Measurements from ENCODE around the gene PRR29.

Gene PRR29

DNA sequence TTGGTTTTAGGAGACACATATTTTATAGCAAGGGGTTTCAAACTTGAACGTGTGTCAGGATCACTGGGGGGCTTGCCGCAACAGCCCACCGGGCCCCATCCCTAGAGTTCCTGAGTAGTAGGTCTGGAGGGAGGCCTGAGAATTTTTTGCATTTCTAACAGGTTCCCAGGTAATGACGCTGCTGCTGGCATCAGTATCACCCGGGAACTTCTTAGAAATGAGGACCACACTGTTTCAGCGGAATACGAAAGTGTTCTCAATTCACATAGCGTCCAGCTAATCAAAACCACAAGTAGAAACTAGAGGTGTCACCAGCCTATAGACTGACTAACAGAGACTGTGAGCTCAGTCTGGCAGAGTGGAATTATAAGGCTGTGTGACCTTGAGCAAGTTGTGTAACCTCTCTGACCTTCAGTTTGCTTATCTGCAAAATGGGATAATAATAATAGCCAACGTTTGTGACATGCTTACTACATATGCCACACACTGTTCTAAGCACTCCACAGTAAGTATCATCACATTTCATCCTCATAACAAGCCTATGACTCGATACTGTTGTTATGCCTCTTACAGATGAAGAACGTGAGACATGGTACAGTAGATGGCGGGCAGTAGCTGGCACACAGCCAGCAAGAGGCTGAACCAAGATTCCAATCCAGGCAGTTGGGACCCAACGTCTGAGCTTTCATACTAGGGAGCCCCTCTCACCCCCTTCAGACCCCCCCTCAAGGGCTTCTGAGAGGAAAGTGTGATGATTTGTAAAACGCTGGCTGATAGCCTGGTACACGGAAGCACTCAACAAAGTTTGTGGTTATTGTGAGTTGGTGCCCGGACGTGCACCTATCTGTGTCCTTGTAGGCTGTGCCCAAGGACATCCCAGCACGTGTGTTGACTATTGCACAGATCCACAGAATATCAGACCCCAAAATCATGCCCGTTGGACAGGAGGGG, 26.9 kb downstream of the PRR29 start:
- no peaks in the 10 kb centered on the region for H3K9me3 ChIP-seq (ENCODE audit: low read length)
- no peaks in the 10 kb centered on the region for H3K36me3 ChIP-seq (ENCODE audit: insufficient read depth, low read length)
- no peak overlapping the region for H3K4me3 ChIP-seq (ENCODE audit: low read depth in 1 of 2, low read length in 2 of 2)
- H3K27me3 ChIP-seq (ENCODE audit: control insufficient read depth in 1 of 2, insufficient read depth in 2 of 2, low read length in 2 of 2): no peaks in the 10 kb centered on the region
- H3K4me1 ChIP-seq (ENCODE audit: insufficient read depth, low read length): no peaks in the 10 kb centered on the region
- no peak overlapping the region for H3K9ac ChIP-seq (ENCODE audit: low read length)
- no peak overlapping the region for H3K27ac ChIP-seq (ENCODE audit: low read depth, low read length)

- H3K9ac ChIP-seq (ENCODE audit: low read length): no peak overlapping the region
- H3K4me3 ChIP-seq (ENCODE audit: low read depth in 1 of 2, low read length in 2 of 2): peak overlapping the region in 1 of 2 donors; percentile 8
- H3K36me3 ChIP-seq (ENCODE audit: insufficient read depth, low read length): no peaks in the 10 kb centered on the region
- H3K27ac ChIP-seq (ENCODE audit: low read depth, low read length): no peak overlapping the region
- no peaks in the 10 kb centered on the region for H3K4me1 ChIP-seq (ENCODE audit: insufficient read depth, low read length)
- H3K9me3 ChIP-seq (ENCODE audit: low read length): no peaks in the 10 kb centered on the region
- H3K27me3 ChIP-seq (ENCODE audit: control insufficient read depth in 1 of 2, insufficient read depth in 2 of 2, low read length in 2 of 2): no peaks in the 10 kb centered on the region
Observed at GRCh38 chr17:64025732-64026294, 27.7 kb downstream of the PRR29 start.

GRCh38 chr17:64028874-64029464, 30.8 kb downstream of the PRR29 start:
- Histone ChIP-seq H3K4me1 (ENCODE audit: insufficient read depth, low read length) (no peaks in the 10 kb centered on the region), H3K27ac (ENCODE audit: low read depth, low read length) (no peak overlapping the region), H3K27me3 (ENCODE audit: control insufficient read depth in 1 of 2, insufficient read depth in 2 of 2, low read length in 2 of 2) (no peaks in the 10 kb centered on the region), H3K9me3 (ENCODE audit: low read length) (no peaks in the 10 kb centered on the region), H3K9ac (ENCODE audit: low read length) (no peak overlapping the region), H3K36me3 (ENCODE audit: insufficient read depth, low read length) (no peaks in the 10 kb centered on the region), H3K4me3 (ENCODE audit: low read depth in 1 of 2, low read length in 2 of 2) (no peak overlapping the region)

DNA sequence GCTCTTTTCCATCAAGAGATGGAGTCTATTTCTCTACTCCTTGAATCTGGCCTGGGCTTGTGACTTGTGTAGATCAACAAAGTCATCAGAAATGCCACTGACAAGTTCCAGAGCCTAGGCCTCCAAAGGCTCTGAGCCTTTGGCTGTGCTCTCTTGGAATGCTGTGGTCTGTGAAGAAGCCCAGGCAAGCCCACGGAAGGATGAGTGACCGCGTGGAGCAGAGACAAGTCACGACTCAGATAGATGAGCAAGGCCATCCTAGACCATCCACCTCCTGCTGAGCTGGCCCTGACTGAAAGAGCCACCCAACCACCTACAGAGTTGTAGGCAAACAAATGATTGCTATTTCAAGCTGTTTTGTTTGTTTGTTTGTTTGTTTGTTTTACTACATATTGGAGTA, 33.9 kb downstream of the PRR29 start:
- Histone ChIP-seq H3K27me3 (ENCODE audit: control insufficient read depth in 1 of 2, insufficient read depth in 2 of 2, low read length in 2 of 2) (no peaks in the 10 kb centered on the region), H3K27ac (ENCODE audit: low read depth, low read length) (no peak overlapping the region), H3K4me3 (ENCODE audit: low read depth in 1 of 2, low read length in 2 of 2) (no peak overlapping the region)

GRCh38 chr17:64036198-64036922, 38.2 kb downstream of the PRR29 start:
- Histone ChIP-seq H3K36me3 (ENCODE audit: insufficient read depth, low read length) (no peaks in the 10 kb centered on the region), H3K4me3 (ENCODE audit: low read depth in 1 of 2, low read length in 2 of 2) (no peak overlapping the region), H3K27me3 (ENCODE audit: control insufficient read depth in 1 of 2, insufficient read depth in 2 of 2, low read length in 2 of 2) (no peaks in the 10 kb centered on the region), H3K27ac (ENCODE audit: low read depth, low read length) (no peak overlapping the region), H3K9ac (ENCODE audit: low read length) (no peak overlapping the region), H3K9me3 (ENCODE audit: low read length) (no peaks in the 10 kb centered on the region), H3K4me1 (ENCODE audit: insufficient read depth, low read length) (no peaks in the 10 kb centered on the region)

More for the DNA sequence above, 33.9 kb downstream of the PRR29 start:
- Histone ChIP-seq H3K36me3 (ENCODE audit: insufficient read depth, low read length) (no peaks in the 10 kb centered on the region), H3K9ac (ENCODE audit: low read length) (no peak overlapping the region), H3K9me3 (ENCODE audit: low read length) (no peaks in the 10 kb centered on the region), H3K4me1 (ENCODE audit: insufficient read depth, low read length) (no peaks in the 10 kb centered on the region)

DNA sequence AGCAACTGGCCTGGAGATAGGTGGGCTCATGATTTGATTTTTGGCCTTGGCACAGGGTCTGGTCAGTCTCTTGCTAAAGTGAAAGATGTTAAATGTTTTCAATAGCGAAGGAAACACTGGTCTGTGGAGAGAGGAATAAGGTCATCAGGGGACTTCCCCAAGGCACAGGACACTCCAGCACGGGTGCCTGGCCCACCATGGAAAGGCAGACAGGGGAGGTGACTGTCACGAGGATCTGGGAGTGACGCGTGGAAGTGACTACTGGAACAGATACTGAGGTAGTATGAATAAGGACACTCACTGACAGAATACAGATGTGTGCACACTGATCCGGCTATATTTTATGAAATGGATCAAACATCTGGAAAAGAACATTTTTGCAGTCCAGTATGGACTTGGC, 39.0 kb downstream of the PRR29 start:
- no peaks in the 10 kb centered on the region for H3K9me3 ChIP-seq (ENCODE audit: low read length)

GRCh38 chr17:64037802-64038201, 39.7 kb downstream of the PRR29 start:
- H3K9me3 ChIP-seq (ENCODE audit: low read length): no peaks in the 10 kb centered on the region
- H3K4me3 ChIP-seq (ENCODE audit: low read depth in 1 of 2, low read length in 2 of 2): no peak overlapping the region
- no peak overlapping the region for H3K9ac ChIP-seq (ENCODE audit: low read length)
- H3K36me3 ChIP-seq (ENCODE audit: insufficient read depth, low read length): no peaks in the 10 kb centered on the region
- H3K27me3 ChIP-seq (ENCODE audit: control insufficient read depth in 1 of 2, insufficient read depth in 2 of 2, low read length in 2 of 2): no peaks in the 10 kb centered on the region
- no peak overlapping the region for H3K27ac ChIP-seq (ENCODE audit: low read depth, low read length)
- no peaks in the 10 kb centered on the region for H3K4me1 ChIP-seq (ENCODE audit: insufficient read depth, low read length)

More for the DNA sequence above, 39.0 kb downstream of the PRR29 start:
- Histone ChIP-seq H3K36me3 (ENCODE audit: insufficient read depth, low read length) (no peaks in the 10 kb centered on the region), H3K4me1 (ENCODE audit: insufficient read depth, low read length) (no peaks in the 10 kb centered on the region), H3K4me3 (ENCODE audit: low read depth in 1 of 2, low read length in 2 of 2) (no peak overlapping the region), H3K27ac (ENCODE audit: low read depth, low read length) (no peak overlapping the region), H3K27me3 (ENCODE audit: control insufficient read depth in 1 of 2, insufficient read depth in 2 of 2, low read length in 2 of 2) (no peaks in the 10 kb centered on the region), H3K9ac (ENCODE audit: low read length) (no peak overlapping the region)

- H3K27me3 ChIP-seq (ENCODE audit: control insufficient read depth in 1 of 2, insufficient read depth in 2 of 2, low read length in 2 of 2): no peaks in the 10 kb centered on the region
- H3K4me1 ChIP-seq (ENCODE audit: insufficient read depth, low read length): no peaks in the 10 kb centered on the region
- no peak overlapping the region for H3K4me3 ChIP-seq (ENCODE audit: low read depth in 1 of 2, low read length in 2 of 2)
- H3K9ac ChIP-seq (ENCODE audit: low read length): no peak overlapping the region
- H3K27ac ChIP-seq (ENCODE audit: low read depth, low read length): no peak overlapping the region
- H3K36me3 ChIP-seq (ENCODE audit: insufficient read depth, low read length): no peaks in the 10 kb centered on the region
- no peaks in the 10 kb centered on the region for H3K9me3 ChIP-seq (ENCODE audit: low read length)
Observed at GRCh38 chr17:64038331-64039105, 40.4 kb downstream of the PRR29 start.

DNA sequence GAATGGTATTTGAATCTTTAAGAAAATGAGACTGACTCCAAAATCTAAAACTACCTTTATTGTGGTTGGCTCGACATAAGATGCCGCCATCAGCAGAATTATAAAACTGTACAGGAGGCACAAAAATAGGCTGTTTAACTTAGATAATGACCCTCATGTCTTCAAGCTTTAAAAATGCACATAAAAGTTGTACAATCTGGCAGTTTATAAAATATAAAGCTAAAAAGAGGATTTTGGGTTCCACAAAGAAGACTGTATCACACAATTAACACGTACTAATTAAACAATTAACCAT, 40.9 kb downstream of the PRR29 start:
- Histone ChIP-seq H3K4me1 (ENCODE audit: insufficient read depth, low read length) (no peaks in the 10 kb centered on the region), H3K36me3 (ENCODE audit: insufficient read depth, low read length) (peaks cover 2% of the 10 kb centered on the region), H3K27ac (ENCODE audit: low read depth, low read length) (no peak overlapping the region), H3K9ac (ENCODE audit: low read length) (no peak overlapping the region), H3K4me3 (ENCODE audit: low read depth in 1 of 2, low read length in 2 of 2) (no peak overlapping the region), H3K27me3 (ENCODE audit: control insufficient read depth in 1 of 2, insufficient read depth in 2 of 2, low read length in 2 of 2) (no peaks in the 10 kb centered on the region), H3K9me3 (ENCODE audit: low read length) (no peaks in the 10 kb centered on the region)

- Histone ChIP-seq H3K9ac (ENCODE audit: low read length) (no peak overlapping the region), H3K4me1 (ENCODE audit: insufficient read depth, low read length) (no peaks in the 10 kb centered on the region), H3K27me3 (ENCODE audit: control insufficient read depth in 1 of 2, insufficient read depth in 2 of 2, low read length in 2 of 2) (no peaks in the 10 kb centered on the region), H3K36me3 (ENCODE audit: insufficient read depth, low read length) (peaks cover 14% of the 10 kb centered on the region), H3K4me3 (ENCODE audit: low read depth in 1 of 2, low read length in 2 of 2) (no peak overlapping the region), H3K9me3 (ENCODE audit: low read length) (no peaks in the 10 kb centered on the region), H3K27ac (ENCODE audit: low read depth, low read length) (no peak overlapping the region)
Observed at GRCh38 chr17:64040206-64040605, 42.1 kb downstream of the PRR29 start.

DNA sequence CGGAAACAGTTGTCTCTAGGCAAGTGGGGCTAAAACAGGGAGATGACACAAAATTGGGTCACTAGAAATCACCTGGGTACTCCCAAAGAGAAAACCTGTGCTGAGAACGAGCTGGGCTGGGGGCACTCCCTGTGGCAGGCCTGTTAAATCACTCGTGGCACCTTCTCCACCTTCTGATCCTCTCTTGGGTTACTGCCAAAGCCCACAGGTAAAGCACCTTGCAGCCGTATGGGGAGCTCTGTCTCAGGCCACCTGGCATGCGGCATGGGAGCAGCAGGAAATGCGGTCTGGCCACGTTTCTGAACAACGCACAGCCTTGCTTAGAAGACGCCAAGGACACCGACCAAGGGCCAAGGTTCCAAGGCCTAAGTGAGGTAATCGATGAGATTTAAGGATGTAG, 43.8 kb downstream of the PRR29 start:
- no peaks in the 10 kb centered on the region for H3K27me3 ChIP-seq (ENCODE audit: control insufficient read depth in 1 of 2, insufficient read depth in 2 of 2, low read length in 2 of 2)
- H3K9ac ChIP-seq (ENCODE audit: low read length): no peak overlapping the region
- no peaks in the 10 kb centered on the region for H3K4me1 ChIP-seq (ENCODE audit: insufficient read depth, low read length)
- no peak overlapping the region for H3K27ac ChIP-seq (ENCODE audit: low read depth, low read length)
- H3K9me3 ChIP-seq (ENCODE audit: low read length): no peaks in the 10 kb centered on the region
- peaks cover 31% of the 10 kb centered on the region for H3K36me3 ChIP-seq (ENCODE audit: insufficient read depth, low read length)
- H3K4me3 ChIP-seq (ENCODE audit: low read depth in 1 of 2, low read length in 2 of 2): no peak overlapping the region

Measured in muscle layer of colon (tissue), 2 donors.